WERI-Rb-1 (cell line): ENCODE results near the gene DPEP2.

ENCODE experiments used
- DNase-seq: peaks from one replicate; pipeline ENCODE4 v3.0.0-alpha.2; 2020
- H3K27ac ChIP-seq: fragments of 250-450 bp; sonication (Bioruptor Pico); 2 replicates; pipeline ENCODE4 v1.5.1; 2020; ENCODE audit warnings: mild to moderate bottlenecking, moderate library complexity
- H3K27me3 ChIP-seq: fragments of 250-450 bp; sonication (Bioruptor Pico); 2 replicates; pipeline ENCODE4 v1.5.1; 2021; ENCODE audit warnings: mild to moderate bottlenecking, low read depth, moderate library complexity; ENCODE audit not compliant: insufficient read depth, severe bottlenecking
- H3K36me3 ChIP-seq: fragments of 250-450 bp; sonication (Bioruptor Pico); 2 replicates; pipeline ENCODE4 v1.5.1; 2020; ENCODE audit warnings: mild to moderate bottlenecking, moderate library complexity
- H3K4me3 ChIP-seq: 2 replicates; pipeline ENCODE4 v1.5.1; 2011; ENCODE audit warnings: low read depth, mild to moderate bottlenecking, control low read depth, low read length
- H3K9me3 ChIP-seq: fragments of 250-450 bp; sonication (Bioruptor Pico); 2 replicates; pipeline ENCODE4 v1.5.1; 2021; ENCODE audit warnings: mild to moderate bottlenecking, moderate library complexity; ENCODE audit not compliant: severe bottlenecking
- CTCF ChIP-seq: IDR thresholded peaks from 2 replicates; pipeline ENCODE4 v1.5.1; 2011; ENCODE audit warnings: low read depth, mild to moderate bottlenecking, control low read depth, inconsistent platforms, low read length

The DPEP2 gene

GRCh38 chr16:67957622-67958021 lies 41.7 kb downstream of the DPEP2 start:
- no peak overlapping the region for H3K4me3 ChIP-seq
- no peak for TF ChIP-seq CTCF
- DNase-seq, result no peak
- peaks cover 6% of the 10 kb centered on the region; the same call in 1 of the 2 replicates for H3K36me3 ChIP-seq
- no peaks in the 10 kb centered on the region for H3K27me3 ChIP-seq
- H3K27ac ChIP-seq, result no peak overlapping the region
- H3K9me3 ChIP-seq, result no peaks in the 10 kb centered on the region

GRCh38 chr16:67954421-67955196 lies 44.7 kb downstream of the DPEP2 start:
- no peak for DNase-seq
- H3K27ac ChIP-seq, result no peak overlapping the region
- no peaks in the 10 kb centered on the region for H3K27me3 ChIP-seq
- no peaks in the 10 kb centered on the region for H3K9me3 ChIP-seq
- H3K36me3 ChIP-seq, result peaks cover 2% of the 10 kb centered on the region; the same call in 1 of the 2 replicates
- TF ChIP-seq CTCF, result no peak
- H3K4me3 ChIP-seq, result no peak overlapping the region

GRCh38 chr16:67953641-67954375 lies 45.5 kb downstream of the DPEP2 start:
- Histone ChIP-seq H3K4me3 (no peak overlapping the region), H3K36me3 (peaks cover 2% of the 10 kb centered on the region; the same call in 1 of the 2 replicates), H3K9me3 (no peaks in the 10 kb centered on the region), H3K27ac (no peak overlapping the region), H3K27me3 (no peaks in the 10 kb centered on the region)
- no peak for TF ChIP-seq CTCF
- no peak for DNase-seq

- no peak for TF ChIP-seq CTCF
- Histone ChIP-seq H3K27me3 (no peaks in the 10 kb centered on the region), H3K4me3 (no peak overlapping the region), H3K9me3 (no peaks in the 10 kb centered on the region), H3K36me3 (peaks cover 2% of the 10 kb centered on the region; the same call in 1 of the 2 replicates), H3K27ac (no peak overlapping the region)
- no peak for DNase-seq
Measured at GRCh38 chr16:67951485-67951884, 47.8 kb downstream of the DPEP2 start.

- Histone ChIP-seq H3K36me3 (peaks cover 2% of the 10 kb centered on the region; the same call in 1 of the 2 replicates), H3K4me3 (no peak overlapping the region), H3K27me3 (no peaks in the 10 kb centered on the region), H3K27ac (no peak overlapping the region), H3K9me3 (no peaks in the 10 kb centered on the region)
- no peak for TF ChIP-seq CTCF
- no peak for DNase-seq
Measured at GRCh38 chr16:67950335-67950843, 48.9 kb downstream of the DPEP2 start.
